Activated CD8-positive, alpha-beta memory T cell treated with anti-CD3 and anti-CD28 coated beads, Interleukin-2, amount 10 ng/mL, durations not matched to agents 7 days and 5 days (primary cell): ENCODE measurements around the gene ESYT2. TPM values are rescaled to one million over a fixed set of nuclear protein-coding genes. Genes with fewer than 3 reads are reported as not detected.
"Not testable (repeated sequence)": the region's sequence is repeated elsewhere in the genome, so short reads cannot be mapped to it uniquely, and the experiment has no call there.

Experiments
- ATAC-seq: fragments of 150-1000 bp; cut with Tn5 transposase; one replicate; pipeline ENCODE4 v1.10.0; 2021; ENCODE audit warnings: moderate library complexity
- CTCF ChIA-PET: fragments of 350-600 bp; sonication (Branson Sonifier 250); formaldehyde crosslinking; loops from one replicate; lab custom pipeline; 2021; ENCODE audit warnings: antibody characterized with exemption; lab: Charles Lee
- DNase-seq: peaks from one replicate; pipeline ENCODE4 v3.0.0-alpha.2; 2020
- H3K27ac Mint-ChIP-seq: one replicate; pipeline ENCODE4 v1.8.0; 2021; ENCODE audit warnings: mild to moderate bottlenecking, mixed read lengths
- H3K27me3 Mint-ChIP-seq: one replicate; pipeline ENCODE4 v1.8.0; 2021; ENCODE audit warnings: mixed read lengths
- H3K36me3 Mint-ChIP-seq: one replicate; pipeline ENCODE4 v1.8.0; 2021; ENCODE audit warnings: mild to moderate bottlenecking, mixed read lengths
- H3K4me1 Mint-ChIP-seq: one replicate; pipeline ENCODE4 v1.8.0; 2021; ENCODE audit warnings: mixed read lengths
- H3K4me3 Mint-ChIP-seq: one replicate; pipeline ENCODE4 v1.8.0; 2021; ENCODE audit warnings: mild to moderate bottlenecking, moderate library complexity, mixed read lengths
- H3K9me3 Mint-ChIP-seq: one replicate; pipeline ENCODE4 v1.8.0; 2022; ENCODE audit warnings: low read depth, mixed read lengths
- total RNA-seq, 2 experiments: library from RNA; stranded (reverse); gene quantifications; one replicate each; pipeline ENCODE4 v1.2.3, GENCODE V29; 2021

The ESYT2 gene
- total RNA-seq, 2 experiments from 2014 or later = 79.8 to 86.0 TPM

- ATAC-seq (peak; percentile 54), DNase-seq (peak; percentile 66)
- H3K9me3 Mint-ChIP-seq, H3K36me3 Mint-ChIP-seq, H3K27me3 Mint-ChIP-seq: not testable (repeated sequence)
- Mint-ChIP-seq H3K27ac (peak overlapping the region; percentile 85), H3K4me3 (peak overlapping the region; percentile 72), H3K4me1 (peaks cover 42% of the 10 kb centered on the region)
- CTCF ChIA-PET = interaction anchor here (1.2 to 4.7 kb wide), 7 partner anchors 9 to 207 kb away, joined by 3 to 19 read pairs (median 5); partner anchors contain the start of gene NCAPG2
Observed at GRCh38 chr7:158862985-158863610, 33.8 kb upstream of the ESYT2 start.

GRCh38 chr7:158861936-158862704 lies 32.8 kb upstream of the ESYT2 start:
- H3K36me3 Mint-ChIP-seq = no peaks in the 10 kb centered on the region
- CTCF ChIA-PET = interaction anchor here (1.0 to 4.7 kb wide), 3 partner anchors 115 to 158 kb away, joined by 3 to 19 read pairs (median 10); partner anchors contain the start of gene NCAPG2
- H3K27ac Mint-ChIP-seq = no peak overlapping the region
- peaks cover 49% of the 10 kb centered on the region for H3K4me1 Mint-ChIP-seq
- DNase-seq = no peak
- peak overlapping the region; percentile 56 for H3K4me3 Mint-ChIP-seq
- no peaks in the 10 kb centered on the region for H3K9me3 Mint-ChIP-seq
- ATAC-seq = no peak
- H3K27me3 Mint-ChIP-seq = no peaks in the 10 kb centered on the region

- peaks cover 51% of the 10 kb centered on the region for H3K4me1 Mint-ChIP-seq
- no peak overlapping the region for H3K27ac Mint-ChIP-seq
- no peak for ATAC-seq
- H3K4me3 Mint-ChIP-seq = no peak overlapping the region
- no peaks in the 10 kb centered on the region for H3K9me3 Mint-ChIP-seq
- CTCF ChIA-PET = interaction anchor here (1.0 to 2.4 kb wide), 2 partner anchors 116 to 157 kb away, joined by 3 to 7 read pairs; partner anchors contain the start of gene NCAPG2
- H3K36me3 Mint-ChIP-seq = no peaks in the 10 kb centered on the region
- no peaks in the 10 kb centered on the region for H3K27me3 Mint-ChIP-seq
- DNase-seq = no peak
Observed at GRCh38 chr7:158861004-158861787, 31.9 kb upstream of the ESYT2 start.

- H3K4me3 Mint-ChIP-seq = no peak overlapping the region
- no peak overlapping the region for H3K27ac Mint-ChIP-seq
- H3K9me3 Mint-ChIP-seq = no peaks in the 10 kb centered on the region
- DNase-seq (no peak), ATAC-seq (no peak)
- H3K27me3 Mint-ChIP-seq = no peaks in the 10 kb centered on the region
- CTCF ChIA-PET = interaction anchor here (2.4 kb wide), 1 partner anchor 117 kb away, joined by 7 read pairs; no protein-coding TSS in a partner anchor
- H3K4me1 Mint-ChIP-seq = peaks cover 52% of the 10 kb centered on the region
- no peaks in the 10 kb centered on the region for H3K36me3 Mint-ChIP-seq
Observed at GRCh38 chr7:158860394-158860793, 31.1 kb upstream of the ESYT2 start.

GRCh38 chr7:158858592-158859503 lies 29.5 kb upstream of the ESYT2 start:
- CTCF ChIA-PET = interaction anchor here (1.0 to 2.4 kb wide), 3 partner anchors 11 to 118 kb away, joined by 3 to 7 read pairs (median 3); no protein-coding TSS in a partner anchor
- DNase-seq (no peak), ATAC-seq (no peak)
- H3K4me1 Mint-ChIP-seq = peaks cover 39% of the 10 kb centered on the region
- no peaks in the 10 kb centered on the region for H3K36me3 Mint-ChIP-seq
- peak overlapping the region; percentile 51 for H3K27ac Mint-ChIP-seq
- H3K4me3 Mint-ChIP-seq = no peak overlapping the region
- no peaks in the 10 kb centered on the region for H3K9me3 Mint-ChIP-seq
- no peaks in the 10 kb centered on the region for H3K27me3 Mint-ChIP-seq

- H3K27ac Mint-ChIP-seq = peak overlapping the region; percentile 46
- no peaks in the 10 kb centered on the region for H3K27me3 Mint-ChIP-seq
- CTCF ChIA-PET = interaction anchor here (1.5 to 1.7 kb wide), 3 partner anchors 27 to 152 kb away, joined by 3 to 7 read pairs (median 5); partner anchors contain the start of genes ESYT2 and NCAPG2
- no peaks in the 10 kb centered on the region for H3K9me3 Mint-ChIP-seq
- no peaks in the 10 kb centered on the region for H3K36me3 Mint-ChIP-seq
- DNase-seq (no peak), ATAC-seq (no peak)
- peak overlapping the region; percentile 87 for H3K4me3 Mint-ChIP-seq
- H3K4me1 Mint-ChIP-seq = peaks cover 28% of the 10 kb centered on the region
Observed at GRCh38 chr7:158856883-158857668, 27.8 kb upstream of the ESYT2 start.

- H3K4me3 Mint-ChIP-seq = peak overlapping the region; percentile 27
- H3K4me1 Mint-ChIP-seq = peaks cover 24% of the 10 kb centered on the region
- no peak overlapping the region for H3K27ac Mint-ChIP-seq
- H3K9me3 Mint-ChIP-seq = no peaks in the 10 kb centered on the region
- CTCF ChIA-PET = interaction anchor here (1.2 kb wide), 2 partner anchors 9 to 122 kb away, joined by 3 read pairs; no protein-coding TSS in a partner anchor
- no peaks in the 10 kb centered on the region for H3K27me3 Mint-ChIP-seq
- H3K36me3 Mint-ChIP-seq = no peaks in the 10 kb centered on the region
- ATAC-seq = no peak
- no peak for DNase-seq
Observed at GRCh38 chr7:158854681-158855081, 25.4 kb upstream of the ESYT2 start.

- H3K9me3 Mint-ChIP-seq = peaks cover 4% of the 10 kb centered on the region
- CTCF ChIA-PET = interaction anchor here (1.0 kb wide), 1 partner anchor 8 kb away, joined by 3 read pairs; no protein-coding TSS in a partner anchor
- DNase-seq (no peak), ATAC-seq (no peak)
- peaks cover 22% of the 10 kb centered on the region for H3K4me1 Mint-ChIP-seq
- peaks cover 6% of the 10 kb centered on the region for H3K36me3 Mint-ChIP-seq
- H3K4me3 Mint-ChIP-seq = no peak overlapping the region
- no peaks in the 10 kb centered on the region for H3K27me3 Mint-ChIP-seq
- no peak overlapping the region for H3K27ac Mint-ChIP-seq
Observed at GRCh38 chr7:158850545-158851102, 21.3 kb upstream of the ESYT2 start.

- no peak for DNase-seq
- no peak overlapping the region for H3K4me3 Mint-ChIP-seq
- no peak overlapping the region for H3K27ac Mint-ChIP-seq
- peaks cover 6% of the 10 kb centered on the region for H3K36me3 Mint-ChIP-seq
- H3K4me1 Mint-ChIP-seq = peaks cover 19% of the 10 kb centered on the region
- H3K9me3 Mint-ChIP-seq = peaks cover 4% of the 10 kb centered on the region
- H3K27me3 Mint-ChIP-seq = no peaks in the 10 kb centered on the region
- CTCF ChIA-PET = no interaction called here
- ATAC-seq = no peak
Observed at GRCh38 chr7:158849768-158850544, 20.6 kb upstream of the ESYT2 start.

GRCh38 chr7:158849442-158849767 lies 20.1 kb upstream of the ESYT2 start:
- H3K36me3 Mint-ChIP-seq = peaks cover 6% of the 10 kb centered on the region

GRCh38 chr7:158847451-158847866 lies 18.1 kb upstream of the ESYT2 start:
- DNase-seq = no peak
- peaks cover 26% of the 10 kb centered on the region for H3K4me1 Mint-ChIP-seq
- peaks cover 4% of the 10 kb centered on the region for H3K9me3 Mint-ChIP-seq
- H3K4me3 Mint-ChIP-seq = peak overlapping the region; percentile 56
- CTCF ChIA-PET = interaction anchor here (0.7 to 1.7 kb wide), 10 partner anchors 11 to 130 kb away, joined by 3 to 8 read pairs (median 4); partner anchors contain the start of gene ESYT2
- H3K27me3 Mint-ChIP-seq = no peaks in the 10 kb centered on the region
- peak; percentile 85 for ATAC-seq
- peaks cover 6% of the 10 kb centered on the region for H3K36me3 Mint-ChIP-seq
- H3K27ac Mint-ChIP-seq = peak overlapping the region; percentile 91

More at GRCh38 chr7:158849442-158849767, 20.1 kb upstream of the ESYT2 start:
- no peaks in the 10 kb centered on the region for H3K27me3 Mint-ChIP-seq
- H3K4me3 Mint-ChIP-seq = no peak overlapping the region
- no peak overlapping the region for H3K27ac Mint-ChIP-seq
- CTCF ChIA-PET = no interaction called here
- peaks cover 19% of the 10 kb centered on the region for H3K4me1 Mint-ChIP-seq
- H3K9me3 Mint-ChIP-seq = peaks cover 4% of the 10 kb centered on the region
- DNase-seq (no peak), ATAC-seq (no peak)
